Measurements from ENCODE around the gene STK36.
A peak's percentile ranks its signal among the peaks of the same experiment; 100 is the strongest.

STK36 gene

GRCh38 chr2:218648787-218649100 is 23.1 kb upstream of the STK36 start:
- Histone ChIP-seq H3K27ac (no peak overlapping the region), H3K36me3 (ENCODE audit: insufficient read depth, low read length) (peaks cover 90% of the 10 kb centered on the region), H3K9ac (ENCODE audit: insufficient read length) (no peak overlapping the region), H3K9me3 (ENCODE audit: low read depth, low read length) (no peaks in the 10 kb centered on the region), H3K4me3 (no peak overlapping the region)
- no peak for DNase-seq (ENCODE audit: low read depth, low spot score)
- TF ChIP-seq POLR2AphosphoS5 (IDR thresholded peaks at IDR 0.05; ENCODE audit: borderline replicate concordance, low read depth, low read length), result no peak; the same call in 1 of the 2 replicates
- TF ChIP-seq EZH2 (IDR thresholded peaks at IDR 0.05), result no peak
- TF ChIP-seq FOXP2 (optimal IDR thresholded peaks at IDR 0.05; ENCODE audit: control extremely low read depth, extremely low read length, insufficient read depth), result no peak

DNA sequence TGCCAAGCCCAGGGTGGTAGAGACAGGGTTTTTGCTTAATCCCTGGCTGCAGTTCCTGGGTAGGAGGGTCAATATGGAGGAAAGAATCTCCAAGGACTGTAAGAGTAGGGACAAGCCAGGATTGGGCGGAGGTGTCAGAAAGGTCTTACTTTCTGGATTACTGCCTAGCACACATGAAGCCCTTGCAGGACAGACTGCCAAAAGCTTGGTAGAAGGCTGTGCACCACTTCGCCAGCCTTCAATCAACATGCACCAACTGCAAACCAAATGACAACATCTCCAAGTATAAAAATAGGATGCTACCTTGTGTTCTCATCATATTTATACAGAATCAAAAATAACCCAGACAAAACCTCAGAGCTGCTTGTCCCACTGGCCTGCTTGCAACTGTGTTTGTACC is 16.1 kb upstream of the STK36 start:
- H3K36me3 ChIP-seq (ENCODE audit: insufficient read depth, low read length), result peaks cover 65% of the 10 kb centered on the region
- TF ChIP-seq FOXP2 (optimal IDR thresholded peaks at IDR 0.05; ENCODE audit: control extremely low read depth, extremely low read length, insufficient read depth), result no peak
- TF ChIP-seq POLR2AphosphoS5 (IDR thresholded peaks at IDR 0.05; ENCODE audit: borderline replicate concordance, low read depth, low read length), result no peak
- no peak for DNase-seq (ENCODE audit: low read depth, low spot score)

DNA sequence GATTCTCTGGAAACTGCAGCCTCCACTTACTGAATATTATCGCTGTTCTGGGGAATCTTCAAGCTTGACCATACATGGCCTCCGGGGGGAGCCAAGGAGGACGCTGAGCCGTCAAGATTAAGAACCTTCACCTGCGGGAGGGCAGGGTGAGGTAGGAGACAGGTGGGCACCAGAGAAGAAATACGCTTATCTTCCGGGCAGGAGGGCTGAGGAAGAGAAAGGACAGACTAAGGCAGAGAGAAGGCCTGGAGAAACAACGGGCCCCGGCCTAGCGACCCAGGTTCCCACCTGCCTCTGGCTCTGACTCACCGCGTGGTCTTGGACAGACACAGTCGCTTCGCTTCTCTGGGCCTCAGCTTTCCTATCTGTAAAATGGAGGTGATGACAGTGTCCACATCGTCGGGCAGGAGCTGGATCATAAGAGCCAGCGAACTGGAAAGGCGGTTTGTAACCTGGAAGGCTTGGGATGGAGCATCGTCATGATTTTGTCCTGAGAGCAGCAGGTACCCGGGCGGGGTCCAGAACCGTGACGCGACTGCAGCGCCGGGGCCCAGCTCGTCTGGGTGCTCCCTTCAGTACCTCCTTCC is 13.1 kb upstream of the STK36 start:
- no peak for DNase-seq (ENCODE audit: low read depth, low spot score)
- Histone ChIP-seq H3K36me3 (ENCODE audit: insufficient read depth, low read length) (peaks cover 62% of the 10 kb centered on the region), H3K9me3 (ENCODE audit: low read depth, low read length) (no peaks in the 10 kb centered on the region), H3K9ac (ENCODE audit: insufficient read length) (peak overlapping the region; percentile 96), H3K27ac (peak overlapping the region; percentile 56; the same call in 1 of the 2 replicates), H3K4me3 (peak overlapping the region; percentile 93)
- no peak for TF ChIP-seq EZH2 (IDR thresholded peaks at IDR 0.05)
- no peak for TF ChIP-seq FOXP2 (optimal IDR thresholded peaks at IDR 0.05; ENCODE audit: control extremely low read depth, extremely low read length, insufficient read depth)
- no peak for TF ChIP-seq POLR2AphosphoS5 (IDR thresholded peaks at IDR 0.05; ENCODE audit: borderline replicate concordance, low read depth, low read length)

More for the DNA sequence above, 16.1 kb upstream of the STK36 start:
- Histone ChIP-seq H3K9me3 (ENCODE audit: low read depth, low read length) (no peaks in the 10 kb centered on the region), H3K27ac (no peak overlapping the region), H3K4me3 (no peak overlapping the region), H3K9ac (ENCODE audit: insufficient read length) (no peak overlapping the region)

GRCh38 chr2:218659258-218659987 is 12.5 kb upstream of the STK36 start, which contains the start of the genes BCS1L and ZNF142:
BCS1L (plus strand) TSS chr2:218659683; CDS start chr2:218660988, 1,305 bp downstream.
ZNF142 (minus strand) TSS chr2:218659623; CDS start chr2:218656429, 3,194 bp downstream.
- H3K27ac ChIP-seq, result peak within 1 kb of the TSS; percentile 56; the same call in 1 of the 2 replicates
- peaks cover 62% of the 10 kb centered on the region for H3K36me3 ChIP-seq (ENCODE audit: insufficient read depth, low read length)
- H3K9ac ChIP-seq (ENCODE audit: insufficient read length), result peak within 1 kb of the TSS; percentile 96
- peak; percentile 37 for DNase-seq (ENCODE audit: low read depth, low spot score)
- TF ChIP-seq FOXP2 (optimal IDR thresholded peaks at IDR 0.05; ENCODE audit: control extremely low read depth, extremely low read length, insufficient read depth) (no peak), POLR2AphosphoS5 (IDR thresholded peaks at IDR 0.05; ENCODE audit: borderline replicate concordance, low read depth, low read length) (peak; percentile 95; the same call in 1 of the 2 replicates)
- H3K4me3 ChIP-seq, result peak within 1 kb of the TSS; percentile 93
- no peaks in the 10 kb centered on the region for H3K9me3 ChIP-seq (ENCODE audit: low read depth, low read length)

DNA sequence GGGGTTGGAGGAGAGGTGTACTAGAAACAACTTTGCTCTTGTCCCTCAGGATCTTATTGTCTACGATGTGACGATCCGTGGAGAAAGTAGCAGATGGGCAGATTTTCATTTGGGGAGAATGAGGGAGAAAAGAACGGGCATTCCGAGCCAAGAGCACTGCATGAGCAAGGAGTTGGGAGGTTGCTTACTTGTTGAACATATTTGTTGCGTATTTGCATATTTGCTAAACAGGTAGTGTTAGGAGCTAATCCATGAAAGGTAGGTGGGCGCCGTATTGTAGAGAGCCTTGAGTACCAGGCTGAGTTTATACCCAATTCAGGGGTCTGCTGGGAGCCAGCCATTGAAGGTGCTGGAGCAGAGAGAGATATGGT is 11.9 kb upstream of the STK36 start:
- peaks cover 62% of the 10 kb centered on the region for H3K36me3 ChIP-seq (ENCODE audit: insufficient read depth, low read length)
- H3K9me3 ChIP-seq (ENCODE audit: low read depth, low read length), result no peaks in the 10 kb centered on the region
- TF ChIP-seq POLR2AphosphoS5 (IDR thresholded peaks at IDR 0.05; ENCODE audit: borderline replicate concordance, low read depth, low read length) (no peak), FOXP2 (optimal IDR thresholded peaks at IDR 0.05; ENCODE audit: control extremely low read depth, extremely low read length, insufficient read depth) (no peak), EZH2 (IDR thresholded peaks at IDR 0.05) (no peak)
- no peak overlapping the region for H3K27ac ChIP-seq
- peak overlapping the region; percentile 93 for H3K4me3 ChIP-seq
- peak overlapping the region; percentile 96 for H3K9ac ChIP-seq (ENCODE audit: insufficient read length)
- DNase-seq (ENCODE audit: low read depth, low spot score), result no peak

- no peaks in the 10 kb centered on the region for H3K9me3 ChIP-seq (ENCODE audit: low read depth, low read length)
- H3K27ac ChIP-seq, result no peak overlapping the region
- no peak for TF ChIP-seq POLR2AphosphoS5 (IDR thresholded peaks at IDR 0.05; ENCODE audit: borderline replicate concordance, low read depth, low read length)
- TF ChIP-seq EZH2 (IDR thresholded peaks at IDR 0.05), result no peak
- TF ChIP-seq FOXP2 (optimal IDR thresholded peaks at IDR 0.05; ENCODE audit: control extremely low read depth, extremely low read length, insufficient read depth), result no peak
- H3K4me3 ChIP-seq, result no peak overlapping the region
- H3K36me3 ChIP-seq (ENCODE audit: insufficient read depth, low read length), result peaks cover 57% of the 10 kb centered on the region
- no peak overlapping the region for H3K9ac ChIP-seq (ENCODE audit: insufficient read length)
- no peak for DNase-seq (ENCODE audit: low read depth, low spot score)
These were observed 9.5 kb upstream of the STK36 start for GRCh38 chr2:218662377-218662776.

DNA sequence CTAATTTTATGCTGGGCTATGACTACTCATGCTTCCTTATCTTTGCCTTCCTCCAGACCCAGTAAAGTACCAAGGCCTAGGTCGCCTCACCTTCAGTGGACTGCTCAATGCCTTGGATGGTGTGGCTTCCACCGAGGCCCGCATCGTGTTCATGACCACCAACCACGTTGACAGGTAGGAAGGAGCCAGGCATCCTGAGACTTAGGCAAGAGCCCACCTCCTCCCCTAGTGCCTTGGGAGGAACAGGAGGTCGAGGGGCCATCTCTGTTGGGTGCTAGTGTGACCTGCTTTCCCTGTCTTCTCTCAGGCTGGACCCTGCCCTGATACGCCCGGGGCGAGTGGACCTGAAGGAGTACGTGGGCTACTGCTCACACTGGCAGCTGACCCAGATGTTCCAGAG is 9.1 kb upstream of the STK36 start:
- TF ChIP-seq POLR2AphosphoS5 (IDR thresholded peaks at IDR 0.05; ENCODE audit: borderline replicate concordance, low read depth, low read length), result no peak
- TF ChIP-seq EZH2 (IDR thresholded peaks at IDR 0.05), result no peak
- TF ChIP-seq FOXP2 (optimal IDR thresholded peaks at IDR 0.05; ENCODE audit: control extremely low read depth, extremely low read length, insufficient read depth), result no peak
- no peak overlapping the region for H3K9ac ChIP-seq (ENCODE audit: insufficient read length)
- H3K9me3 ChIP-seq (ENCODE audit: low read depth, low read length), result no peaks in the 10 kb centered on the region
- H3K36me3 ChIP-seq (ENCODE audit: insufficient read depth, low read length), result peaks cover 58% of the 10 kb centered on the region
- DNase-seq (ENCODE audit: low read depth, low spot score), result no peak
- H3K27ac ChIP-seq, result no peak overlapping the region
- no peak overlapping the region for H3K4me3 ChIP-seq

DNA sequence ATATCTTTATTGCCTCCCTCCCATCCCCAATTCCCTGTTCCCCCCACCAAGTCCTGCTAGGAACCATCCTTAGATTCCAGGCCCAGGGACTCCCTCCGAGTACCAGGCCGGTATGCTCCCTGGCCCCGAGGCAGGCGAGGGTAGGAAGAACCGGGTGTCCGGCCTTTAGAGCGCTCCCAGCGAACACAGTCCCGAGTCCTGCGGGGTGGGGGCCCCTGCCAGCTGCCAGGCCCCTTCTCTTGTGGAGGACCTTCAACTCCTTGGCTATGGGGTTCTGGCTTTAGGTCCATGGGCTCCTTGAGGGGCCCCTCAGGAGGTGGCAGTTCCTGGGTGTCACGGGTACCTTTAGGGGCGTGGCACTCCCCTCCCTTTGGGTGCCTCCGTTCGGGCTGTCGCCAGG is 8.0 kb upstream of the STK36 start:
- TF ChIP-seq POLR2AphosphoS5 (IDR thresholded peaks at IDR 0.05; ENCODE audit: borderline replicate concordance, low read depth, low read length) (no peak), EZH2 (IDR thresholded peaks at IDR 0.05) (no peak), FOXP2 (optimal IDR thresholded peaks at IDR 0.05; ENCODE audit: control extremely low read depth, extremely low read length, insufficient read depth) (no peak)
- H3K4me3 ChIP-seq, result no peak overlapping the region
- no peaks in the 10 kb centered on the region for H3K9me3 ChIP-seq (ENCODE audit: low read depth, low read length)
- H3K36me3 ChIP-seq (ENCODE audit: insufficient read depth, low read length), result peaks cover 60% of the 10 kb centered on the region
- H3K27ac ChIP-seq, result no peak overlapping the region
- no peak for DNase-seq (ENCODE audit: low read depth, low spot score)
- no peak overlapping the region for H3K9ac ChIP-seq (ENCODE audit: insufficient read length)
